Dendritic cell treated with granulocyte-macrophage colony-stimulating factor and Interleukin-4, amounts not matched to agents 40 ng/mL and 50 ng/mL, for 4 days (primary cell): ENCODE data around the gene SEC14L3.

Source experiments
- H3K27ac Mint-ChIP-seq: one replicate; pipeline ENCODE4 v1.8.0; 2022; ENCODE audit warnings: mild to moderate bottlenecking, mixed read lengths
- H3K27me3 Mint-ChIP-seq: one replicate; pipeline ENCODE4 v1.8.0; 2022; ENCODE audit warnings: mild to moderate bottlenecking, mixed read lengths
- H3K36me3 Mint-ChIP-seq: one replicate; pipeline ENCODE4 v1.8.0; 2022; ENCODE audit warnings: low read depth, mixed read lengths
- H3K4me1 Mint-ChIP-seq: one replicate; pipeline ENCODE4 v1.8.0; 2022; ENCODE audit warnings: low read depth, mixed read lengths
- H3K4me3 Mint-ChIP-seq: one replicate; pipeline ENCODE4 v1.8.0; 2022; ENCODE audit warnings: mild to moderate bottlenecking, moderate library complexity, mixed read lengths
- H3K9me3 Mint-ChIP-seq: one replicate; pipeline ENCODE4 v1.8.0; 2022; ENCODE audit warnings: mixed read lengths
- intact Hi-C: fragments of 100-400 bp; cut with micrococcal nuclease; formaldehyde crosslinking; loops from one replicate; pipeline ENCODE4 v1.15.0; 2022

The SEC14L3 gene

GRCh38 chr22:30497466-30498150 lies 25.8 kb upstream of the SEC14L3 start:
- H3K4me1 Mint-ChIP-seq, result no peaks in the 10 kb centered on the region
- no peak overlapping the region for H3K27ac Mint-ChIP-seq
- no peak overlapping the region for H3K4me3 Mint-ChIP-seq
- intact Hi-C loops, result no loop called here
- no peaks in the 10 kb centered on the region for H3K36me3 Mint-ChIP-seq
- no peaks in the 10 kb centered on the region for H3K9me3 Mint-ChIP-seq
- H3K27me3 Mint-ChIP-seq, result peaks cover 28% of the 10 kb centered on the region

- Mint-ChIP-seq H3K27ac (no peak overlapping the region), H3K4me1 (no peaks in the 10 kb centered on the region), H3K27me3 (peaks cover 19% of the 10 kb centered on the region), H3K36me3 (no peaks in the 10 kb centered on the region), H3K9me3 (no peaks in the 10 kb centered on the region), H3K4me3 (no peak overlapping the region)
- intact Hi-C loops, result no loop called here
Measured at GRCh38 chr22:30495041-30495784, 23.4 kb upstream of the SEC14L3 start.

GRCh38 chr22:30492144-30492543 lies 20.3 kb upstream of the SEC14L3 start:
- Mint-ChIP-seq H3K36me3 (no peaks in the 10 kb centered on the region), H3K9me3 (no peaks in the 10 kb centered on the region), H3K27ac (no peak overlapping the region), H3K4me1 (no peaks in the 10 kb centered on the region), H3K27me3 (peaks cover 17% of the 10 kb centered on the region), H3K4me3 (no peak overlapping the region)
- intact Hi-C loops, result no loop called here

- Mint-ChIP-seq H3K27ac (no peak overlapping the region), H3K9me3 (no peaks in the 10 kb centered on the region), H3K4me3 (no peak overlapping the region), H3K36me3 (no peaks in the 10 kb centered on the region), H3K27me3 (peaks cover 17% of the 10 kb centered on the region), H3K4me1 (no peaks in the 10 kb centered on the region)
- intact Hi-C loops, result no loop called here
Measured at GRCh38 chr22:30491381-30491780, 19.6 kb upstream of the SEC14L3 start.

- peaks cover 18% of the 10 kb centered on the region for H3K27me3 Mint-ChIP-seq
- intact Hi-C loops, result no loop called here
- no peak overlapping the region for H3K27ac Mint-ChIP-seq
- H3K36me3 Mint-ChIP-seq, result no peaks in the 10 kb centered on the region
- H3K4me3 Mint-ChIP-seq, result no peak overlapping the region
- H3K9me3 Mint-ChIP-seq, result no peaks in the 10 kb centered on the region
- no peaks in the 10 kb centered on the region for H3K4me1 Mint-ChIP-seq
Measured at GRCh38 chr22:30490399-30490798, 18.6 kb upstream of the SEC14L3 start.

- no peak overlapping the region for H3K27ac Mint-ChIP-seq
- no peaks in the 10 kb centered on the region for H3K9me3 Mint-ChIP-seq
- no peaks in the 10 kb centered on the region for H3K36me3 Mint-ChIP-seq
- intact Hi-C loops, result no loop called here
- H3K4me1 Mint-ChIP-seq, result no peaks in the 10 kb centered on the region
- H3K4me3 Mint-ChIP-seq, result no peak overlapping the region
- H3K27me3 Mint-ChIP-seq, result peaks cover 15% of the 10 kb centered on the region
Measured at GRCh38 chr22:30488121-30488520, 16.3 kb upstream of the SEC14L3 start.

GRCh38 chr22:30486661-30487115 lies 14.9 kb upstream of the SEC14L3 start:
- H3K27ac Mint-ChIP-seq, result no peak overlapping the region
- H3K27me3 Mint-ChIP-seq, result peaks cover 15% of the 10 kb centered on the region
- intact Hi-C loops, result no loop called here
- no peaks in the 10 kb centered on the region for H3K9me3 Mint-ChIP-seq
- no peaks in the 10 kb centered on the region for H3K4me1 Mint-ChIP-seq
- no peak overlapping the region for H3K4me3 Mint-ChIP-seq
- H3K36me3 Mint-ChIP-seq, result no peaks in the 10 kb centered on the region

GRCh38 chr22:30486118-30486517 lies 14.3 kb upstream of the SEC14L3 start:
- Mint-ChIP-seq H3K4me1 (no peaks in the 10 kb centered on the region), H3K27ac (no peak overlapping the region)
- intact Hi-C loops, result no loop called here

GRCh38 chr22:30485362-30485988 lies 13.7 kb upstream of the SEC14L3 start:
- H3K36me3 Mint-ChIP-seq, result no peaks in the 10 kb centered on the region
- intact Hi-C loops, result loop anchor here (1.0 to 2.0 kb wide), 2 partner anchors 41 to 94 kb away; no protein-coding TSS in a partner anchor
- H3K4me3 Mint-ChIP-seq, result no peak overlapping the region
- H3K9me3 Mint-ChIP-seq, result no peaks in the 10 kb centered on the region
- no peaks in the 10 kb centered on the region for H3K4me1 Mint-ChIP-seq
- H3K27ac Mint-ChIP-seq, result no peak overlapping the region
- H3K27me3 Mint-ChIP-seq, result peaks cover 19% of the 10 kb centered on the region

More at GRCh38 chr22:30486118-30486517, 14.3 kb upstream of the SEC14L3 start:
- H3K27me3 Mint-ChIP-seq, result peaks cover 17% of the 10 kb centered on the region
- no peak overlapping the region for H3K4me3 Mint-ChIP-seq
- no peaks in the 10 kb centered on the region for H3K36me3 Mint-ChIP-seq
- H3K9me3 Mint-ChIP-seq, result no peaks in the 10 kb centered on the region

GRCh38 chr22:30483169-30483568 lies 11.4 kb upstream of the SEC14L3 start:
- Mint-ChIP-seq H3K36me3 (no peaks in the 10 kb centered on the region), H3K27ac (no peak overlapping the region), H3K4me3 (no peak overlapping the region), H3K9me3 (no peaks in the 10 kb centered on the region), H3K4me1 (no peaks in the 10 kb centered on the region), H3K27me3 (peaks cover 16% of the 10 kb centered on the region)
- intact Hi-C loops, result no loop called here

- intact Hi-C loops, result no loop called here
- H3K4me3 Mint-ChIP-seq, result no peak overlapping the region
Measured at GRCh38 chr22:30481711-30482110, 9.9 kb upstream of the SEC14L3 start.

GRCh38 chr22:30479981-30480380 lies 8.2 kb upstream of the SEC14L3 start:
- H3K4me1 Mint-ChIP-seq, result no peaks in the 10 kb centered on the region
- intact Hi-C loops, result no loop called here
- H3K36me3 Mint-ChIP-seq, result no peaks in the 10 kb centered on the region
- no peaks in the 10 kb centered on the region for H3K9me3 Mint-ChIP-seq
- H3K27me3 Mint-ChIP-seq, result peaks cover 15% of the 10 kb centered on the region
- H3K27ac Mint-ChIP-seq, result no peak overlapping the region
- H3K4me3 Mint-ChIP-seq, result no peak overlapping the region

More at GRCh38 chr22:30481711-30482110, 9.9 kb upstream of the SEC14L3 start:
- Mint-ChIP-seq H3K4me1 (no peaks in the 10 kb centered on the region), H3K27ac (no peak overlapping the region), H3K36me3 (no peaks in the 10 kb centered on the region), H3K9me3 (no peaks in the 10 kb centered on the region), H3K27me3 (peaks cover 16% of the 10 kb centered on the region)

- H3K36me3 Mint-ChIP-seq, result no peaks in the 10 kb centered on the region
Measured at GRCh38 chr22:30474683-30475424, 3.0 kb upstream of the SEC14L3 start.

GRCh38 chr22:30474121-30474520 lies 2.3 kb upstream of the SEC14L3 start:
- Mint-ChIP-seq H3K27me3 (peaks cover 17% of the 10 kb centered on the region), H3K4me3 (no peak overlapping the region), H3K4me1 (no peaks in the 10 kb centered on the region), H3K9me3 (no peaks in the 10 kb centered on the region), H3K27ac (no peak overlapping the region), H3K36me3 (no peaks in the 10 kb centered on the region)
- intact Hi-C loops, result no loop called here

More at GRCh38 chr22:30474683-30475424, 3.0 kb upstream of the SEC14L3 start:
- no peak overlapping the region for H3K27ac Mint-ChIP-seq
- no peaks in the 10 kb centered on the region for H3K4me1 Mint-ChIP-seq
- no peaks in the 10 kb centered on the region for H3K9me3 Mint-ChIP-seq
- intact Hi-C loops, result no loop called here
- H3K27me3 Mint-ChIP-seq, result peaks cover 17% of the 10 kb centered on the region
- H3K4me3 Mint-ChIP-seq, result no peak overlapping the region
